ENCODE results near the gene SCAP.

Gene SCAP

GRCh38 chr3:47414161-47414564 is 61.6 kb downstream of the SCAP start:
- ChIA-PET POLR2A (interaction anchor here (0.5 to 0.6 kb wide), 2 partner anchors 32 to 37 kb away, joined by 3 to 4 read pairs; no protein-coding TSS in a partner anchor), CTCF (no interaction called here)
- Histone ChIP-seq H3K4me1 (ENCODE audit: control insufficient read depth, insufficient read depth, low read length) (no peaks in the 10 kb centered on the region), H3K9me3 (ENCODE audit: control insufficient read depth, insufficient read depth, low read depth, low read length) (no peaks in the 10 kb centered on the region), H3K4me3 (ENCODE audit: low read depth, low read length) (no peak overlapping the region), H3K36me3 (ENCODE audit: control insufficient read depth in 2 of 2, insufficient read depth in 1 of 2, low read length in 2 of 2) (peaks cover 0 to 81% of the 10 kb centered on the region in 2 experiments; a peak in 1 of 3 replicates), H3K27ac (ENCODE audit: extremely low read depth, low read depth, low read length) (no peak overlapping the region)
- TF ChIP-seq ZNF26 (tag by site-specific recombination; IDR thresholded peaks at IDR 0.05): no peak
- TF ChIP-seq ZIC2 (tag by site-specific recombination; IDR thresholded peaks at IDR 0.05): 0 out of 2 replicates have a peak, but pooled peaks have one; percentile 19
- no peak for TF ChIP-seq ZNF248 (tag by site-specific recombination; IDR thresholded peaks at IDR 0.05)
- no peak for TF ChIP-seq GLIS2 (tag by site-specific recombination; IDR thresholded peaks at IDR 0.05)
- TF ChIP-seq, protein P1, sequence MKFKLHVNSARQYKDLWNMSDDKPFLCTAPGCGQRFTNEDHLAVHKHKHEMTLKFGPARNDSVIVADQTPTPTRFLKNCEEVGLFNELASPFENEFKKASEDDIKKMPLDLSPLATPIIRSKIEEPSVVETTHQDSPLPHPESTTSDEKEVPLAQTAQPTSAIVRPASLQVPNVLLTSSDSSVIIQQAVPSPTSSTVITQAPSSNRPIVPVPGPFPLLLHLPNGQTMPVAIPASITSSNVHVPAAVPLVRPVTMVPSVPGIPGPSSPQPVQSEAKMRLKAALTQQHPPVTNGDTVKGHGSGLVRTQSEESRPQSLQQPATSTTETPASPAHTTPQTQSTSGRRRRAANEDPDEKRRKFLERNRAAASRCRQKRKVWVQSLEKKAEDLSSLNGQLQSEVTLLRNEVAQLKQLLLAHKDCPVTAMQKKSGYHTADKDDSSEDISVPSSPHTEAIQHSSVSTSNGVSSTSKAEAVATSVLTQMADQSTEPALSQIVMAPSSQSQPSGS (tag by site-specific recombination; IDR thresholded peaks at IDR 0.05; ENCODE audit: low read depth): no peak
- no peak for TF ChIP-seq ZNF792 (tag by site-specific recombination; IDR thresholded peaks at IDR 0.05)
- 0 out of 2 replicates have a peak, but pooled peaks have one; percentile 14 for TF ChIP-seq SCRT2 (tag by site-specific recombination; IDR thresholded peaks at IDR 0.05)
- TF ChIP-seq ZNF544 (tag by site-specific recombination; IDR thresholded peaks at IDR 0.05): no peak

GRCh38 chr3:47413751-47414150 is 62.0 kb downstream of the SCAP start:
- H3K9me3 ChIP-seq (ENCODE audit: control insufficient read depth, insufficient read depth, low read depth, low read length): no peaks in the 10 kb centered on the region
- no peak overlapping the region for H3K4me3 ChIP-seq (ENCODE audit: low read depth, low read length)
- CTCF ChIA-PET: no interaction called here
- no peaks in the 10 kb centered on the region for H3K4me1 ChIP-seq (ENCODE audit: control insufficient read depth, insufficient read depth, low read length)
- TF ChIP-seq, protein P2, sequence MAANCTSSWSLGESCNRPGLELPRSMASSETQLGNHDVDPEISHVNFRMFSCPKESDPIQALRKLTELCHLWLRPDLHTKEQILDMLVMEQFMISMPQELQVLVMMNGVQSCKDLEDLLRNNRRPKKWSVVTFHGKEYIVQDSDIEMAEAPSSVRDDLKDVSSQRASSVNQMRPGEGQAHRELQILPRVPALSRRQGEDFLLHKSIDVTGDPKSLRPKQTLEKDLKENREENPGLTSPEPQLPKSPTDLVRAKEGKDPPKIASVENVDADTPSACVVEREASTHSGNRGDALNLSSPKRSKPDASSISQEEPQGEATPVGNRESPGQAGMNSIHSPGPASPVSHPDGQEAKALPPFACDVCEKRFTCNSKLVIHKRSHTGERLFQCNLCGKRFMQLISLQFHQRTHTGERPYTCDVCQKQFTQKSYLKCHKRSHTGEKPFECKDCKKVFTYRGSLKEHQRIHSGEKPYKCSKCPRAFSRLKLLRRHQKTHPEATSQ (tag by site-specific recombination; IDR thresholded peaks at IDR 0.05): no peak
- TF ChIP-seq ZNF645 (tag by site-specific recombination; IDR thresholded peaks at IDR 0.05): no peak
- no peak for TF ChIP-seq TSHZ1 (tag by site-specific recombination; IDR thresholded peaks at IDR 0.05; ENCODE audit: borderline replicate concordance)
- TF ChIP-seq GLI2 (tag by site-specific recombination; IDR thresholded peaks at IDR 0.05; ENCODE audit: borderline replicate concordance, low read depth): no peak
- no peak for TF ChIP-seq ZNF529 (tag by site-specific recombination; IDR thresholded peaks at IDR 0.05; ENCODE audit: insufficient replicate concordance)
- H3K27ac ChIP-seq (ENCODE audit: extremely low read depth, low read depth, low read length): no peak overlapping the region
- POLR2A ChIA-PET: interaction anchor here (0.5 to 1.2 kb wide), 3 partner anchors 32 to 37 kb away, joined by 3 to 4 read pairs (median 3); partner anchors contain the start of gene PTPN23
- peaks cover 0 to 81% of the 10 kb centered on the region in 2 experiments; a peak in 1 of 3 replicates for H3K36me3 ChIP-seq (ENCODE audit: control insufficient read depth in 2 of 2, insufficient read depth in 1 of 2, low read length in 2 of 2)

All from HEK293 (cell line).